Liver (tissue), 3 donors: ENCODE data around the gene RNU6-1.

ENCODE experiments used
- FOXA1 ChIP-seq: IDR thresholded peaks from 2 replicates; pipeline ENCODE4 v1.6.1; 2016; ENCODE audit warnings: antibody characterized with exemption
- REST ChIP-seq: IDR thresholded peaks from 2 replicates; pipeline ENCODE4 v1.6.1; 2016; ENCODE audit warnings: antibody characterized with exemption, mild to moderate bottlenecking
- SP1 ChIP-seq: IDR thresholded peaks from 2 replicates; pipeline ENCODE4 v1.6.1; 2018; ENCODE audit warnings: antibody characterized with exemption, mild to moderate bottlenecking
- TF ChIP-seq, protein P1 (sequence below): fragments of 150-350 bp; IDR thresholded peaks from 2 replicates; pipeline ENCODE4 v1.5.1; 2017; ENCODE audit warnings: improper control_type of control experiment, low read depth, low read length; ENCODE audit not compliant: missing input control
- donor health status: healthy.
- donor health status: healthy.

DNA sequence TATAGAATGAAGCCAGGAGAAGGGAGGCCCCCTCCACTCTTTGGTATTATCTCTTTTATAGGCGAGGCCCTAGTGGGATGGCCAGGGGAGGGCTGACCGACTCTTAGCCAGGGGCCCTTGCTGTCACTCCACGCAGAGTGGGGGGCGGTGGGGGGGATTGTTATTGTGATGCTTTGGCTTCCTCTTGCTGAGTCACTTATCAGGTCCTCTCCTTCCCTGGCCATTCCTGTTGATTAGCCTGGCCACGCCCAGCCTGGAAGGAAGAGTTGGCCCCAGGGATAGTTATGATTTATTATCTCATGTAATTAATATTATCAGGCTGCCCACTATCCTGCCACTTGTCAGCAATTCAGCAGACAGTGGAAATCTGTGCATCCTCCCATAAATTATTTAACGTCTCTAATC, 40.0 kb downstream of the RNU6-1 start:
- TF ChIP-seq, protein P1, sequence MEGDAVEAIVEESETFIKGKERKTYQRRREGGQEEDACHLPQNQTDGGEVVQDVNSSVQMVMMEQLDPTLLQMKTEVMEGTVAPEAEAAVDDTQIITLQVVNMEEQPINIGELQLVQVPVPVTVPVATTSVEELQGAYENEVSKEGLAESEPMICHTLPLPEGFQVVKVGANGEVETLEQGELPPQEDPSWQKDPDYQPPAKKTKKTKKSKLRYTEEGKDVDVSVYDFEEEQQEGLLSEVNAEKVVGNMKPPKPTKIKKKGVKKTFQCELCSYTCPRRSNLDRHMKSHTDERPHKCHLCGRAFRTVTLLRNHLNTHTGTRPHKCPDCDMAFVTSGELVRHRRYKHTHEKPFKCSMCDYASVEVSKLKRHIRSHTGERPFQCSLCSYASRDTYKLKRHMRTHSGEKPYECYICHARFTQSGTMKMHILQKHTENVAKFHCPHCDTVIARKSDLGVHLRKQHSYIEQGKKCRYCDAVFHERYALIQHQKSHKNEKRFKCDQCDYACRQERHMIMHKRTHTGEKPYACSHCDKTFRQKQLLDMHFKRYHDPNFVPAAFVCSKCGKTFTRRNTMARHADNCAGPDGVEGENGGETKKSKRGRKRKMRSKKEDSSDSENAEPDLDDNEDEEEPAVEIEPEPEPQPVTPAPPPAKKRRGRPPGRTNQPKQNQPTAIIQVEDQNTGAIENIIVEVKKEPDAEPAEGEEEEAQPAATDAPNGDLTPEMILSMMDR: no peak
- TF ChIP-seq SP1 (no peak), FOXA1 (no peak), REST (no peak)
